Cardiac muscle cell (in vitro differentiated cells and primary cell): ENCODE measurements around the gene CDC14A. TPM values are rescaled to one million over a fixed set of nuclear protein-coding genes. Genes with fewer than 3 reads are reported as not detected.

Experiments
- DNase-seq, 2 donors: peaks; one replicate each; pipeline versions ENCODE4 v3.0.0 to v3.0.0-alpha.2; 2010 to 2017; ENCODE audit warnings: low read depth in 1 of 2, low spot score in 1 of 2
- H3K27ac ChIP-seq: fragments of 200-600 bp; sonication (generic); 2 replicates; pipeline ENCODE4 v1.5.1; 2016
- H3K27me3 ChIP-seq: fragments of 200-600 bp; sonication (generic); 2 replicates; pipeline ENCODE4 v1.6.0; 2016; ENCODE audit warnings: control low read depth
- H3K36me3 ChIP-seq: fragments of 200-600 bp; sonication (generic); 2 replicates; pipeline ENCODE4 v1.5.1; 2016; ENCODE audit warnings: control low read depth
- H3K4me1 ChIP-seq: fragments of 200-600 bp; sonication (generic); 2 replicates; pipeline ENCODE4 v1.8.1; 2017; ENCODE audit warnings: low read depth, mild to moderate bottlenecking, mixed run types
- H3K4me3 ChIP-seq: fragments of 200-600 bp; sonication (generic); 2 replicates; pipeline ENCODE4 v1.5.1; 2016; ENCODE audit warnings: mild to moderate bottlenecking
- H3K9me3 ChIP-seq: fragments of 200-600 bp; sonication (generic); 2 replicates; pipeline ENCODE4 v1.5.1; 2017; ENCODE audit warnings: low read depth, mild to moderate bottlenecking, control low read depth
- CTCF ChIP-seq: IDR thresholded peaks from 2 replicates; pipeline ENCODE4 v1.5.1; 2012; ENCODE audit warnings: low read depth, mild to moderate bottlenecking, low read length
- polyA plus RNA-seq: library from polyadenylated mRNA; unstranded; fragments of >200 nt; fragmentation: Nextera tagmentation; extraction: Ambion mirVana; gene quantifications from 2 replicates; pipeline ENCODE4 v1.2.1, GENCODE V29; 2016
- total RNA-seq: library from RNA; depleted of rRNA; stranded (reverse); fragments of >200 nt; gene quantifications from 2 replicates; pipeline ENCODE4 v1.2.3, GENCODE V29; 2016

CDC14A gene
- total and polyA plus RNA-seq, 2 experiments from 2014 or later, result 9.6 to 16.9 TPM

DNA sequence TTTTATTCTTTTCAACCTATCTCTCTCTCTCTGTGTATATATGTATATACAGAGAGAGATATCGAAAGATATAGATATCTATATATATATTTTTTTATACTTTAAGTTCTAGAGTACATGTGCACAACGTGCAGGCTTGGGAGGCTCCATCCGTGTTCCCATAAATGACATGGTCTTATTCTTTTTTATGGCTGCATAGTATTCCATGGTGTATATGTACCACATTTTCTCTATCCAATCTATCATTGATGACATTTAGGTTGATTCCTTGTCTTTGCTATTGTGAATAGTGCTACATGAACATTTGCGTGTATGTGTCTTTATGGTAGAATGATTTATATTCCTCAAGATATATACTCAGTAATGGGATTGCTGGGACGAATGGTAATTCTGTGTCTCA, 130.4 kb downstream of the CDC14A start:
- Histone ChIP-seq H3K4me3 (no peak overlapping the region), H3K4me1 (no peaks in the 10 kb centered on the region)

DNA sequence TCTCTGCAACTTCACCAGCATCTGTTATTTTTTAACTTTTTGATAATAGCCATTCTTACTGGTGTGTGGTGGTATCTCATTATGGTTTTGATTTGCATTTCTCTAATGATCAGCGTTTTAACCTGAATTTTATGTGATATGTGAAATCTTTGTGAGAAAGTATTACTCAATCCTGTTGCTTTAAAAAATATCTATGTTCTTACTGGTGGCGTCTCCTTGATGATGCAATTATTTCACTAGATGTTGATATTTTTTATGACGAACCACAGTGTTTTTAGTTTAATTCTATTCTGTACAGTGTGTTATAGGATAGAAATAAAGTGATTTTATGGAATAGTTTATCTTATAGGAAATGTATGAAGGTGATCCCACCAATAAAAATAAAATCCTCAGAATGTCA, 130.9 kb downstream of the CDC14A start:
- no peak overlapping the region for H3K4me3 ChIP-seq
- H3K4me1 ChIP-seq, result no peaks in the 10 kb centered on the region
- H3K27me3 ChIP-seq, result no peaks in the 10 kb centered on the region
- peak in 1 of 2 donors; percentile 29 for DNase-seq
- H3K9me3 ChIP-seq, result no peaks in the 10 kb centered on the region
- H3K36me3 ChIP-seq, result no peaks in the 10 kb centered on the region
- no peak for TF ChIP-seq CTCF
- H3K27ac ChIP-seq, result no peak overlapping the region

More for the DNA sequence above, 130.4 kb downstream of the CDC14A start:
- no peak for TF ChIP-seq CTCF
- Histone ChIP-seq H3K27ac (no peak overlapping the region), H3K27me3 (no peaks in the 10 kb centered on the region), H3K9me3 (no peaks in the 10 kb centered on the region), H3K36me3 (no peaks in the 10 kb centered on the region)
- DNase-seq, result no peak

DNA sequence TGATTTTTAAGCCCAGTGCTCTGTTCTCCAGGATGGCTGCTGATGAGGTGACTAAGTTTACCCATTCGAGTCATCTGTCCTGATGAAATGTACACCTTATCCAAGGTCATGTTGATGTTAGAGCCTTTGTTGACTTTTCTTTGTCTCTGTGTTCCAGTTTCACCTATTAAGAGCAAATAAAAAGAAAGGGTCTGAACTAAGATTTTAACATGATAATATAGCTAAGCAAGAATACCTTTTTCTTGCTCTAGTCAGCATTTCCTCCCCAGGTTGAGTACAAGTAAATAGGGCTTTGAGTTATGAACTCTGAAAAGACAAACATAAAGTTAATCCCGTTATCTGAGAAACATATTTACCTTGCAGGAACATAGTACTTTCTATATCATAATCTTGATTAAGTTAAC, 133.6 kb downstream of the CDC14A start:
- H3K4me1 ChIP-seq, result no peaks in the 10 kb centered on the region
- H3K36me3 ChIP-seq, result no peaks in the 10 kb centered on the region
- H3K9me3 ChIP-seq, result no peaks in the 10 kb centered on the region
- H3K27me3 ChIP-seq, result no peaks in the 10 kb centered on the region
- H3K27ac ChIP-seq, result no peak overlapping the region
- H3K4me3 ChIP-seq, result no peak overlapping the region
- DNase-seq, result no peak
- no peak for TF ChIP-seq CTCF

DNA sequence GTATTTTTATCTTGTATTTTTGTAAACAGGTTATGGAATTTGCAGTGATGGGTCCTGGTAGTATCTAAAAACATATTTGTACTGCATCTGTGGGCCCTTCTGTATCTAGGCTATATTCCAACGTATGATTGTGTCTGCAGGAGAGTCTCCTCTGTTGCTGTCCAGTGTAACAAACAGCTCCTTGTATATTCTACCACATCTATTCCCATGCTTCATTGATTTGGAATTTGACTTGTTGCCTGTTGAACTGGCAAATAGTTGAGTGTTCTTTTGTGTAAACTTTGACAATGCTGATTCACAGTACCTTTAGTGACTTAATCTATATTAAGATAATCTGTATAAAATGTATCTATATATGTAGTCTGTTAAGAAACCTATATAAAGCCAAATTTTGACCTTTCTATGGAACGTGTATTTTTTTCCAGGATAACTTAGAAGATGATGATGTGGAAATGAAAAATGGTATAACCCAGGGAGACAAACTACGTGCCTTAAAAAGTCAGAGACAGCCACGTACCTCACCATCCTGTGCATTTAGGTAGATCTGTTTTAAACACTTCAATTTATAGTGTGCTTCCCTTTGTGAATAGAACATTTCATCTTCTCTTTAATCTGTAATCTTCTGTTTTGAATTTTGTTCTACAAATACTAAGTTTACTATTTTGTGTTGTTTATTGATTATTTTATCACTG, 142.2 kb downstream of the CDC14A start:
- Histone ChIP-seq H3K27ac (no peak overlapping the region), H3K4me3 (no peak overlapping the region), H3K9me3 (no peaks in the 10 kb centered on the region), H3K4me1 (no peaks in the 10 kb centered on the region), H3K36me3 (peaks cover 11% of the 10 kb centered on the region), H3K27me3 (no peaks in the 10 kb centered on the region)
- no peak for DNase-seq
- no peak for TF ChIP-seq CTCF

- Histone ChIP-seq H3K9me3 (no peaks in the 10 kb centered on the region), H3K27ac (no peak overlapping the region), H3K27me3 (no peaks in the 10 kb centered on the region), H3K4me1 (no peaks in the 10 kb centered on the region), H3K4me3 (no peak overlapping the region), H3K36me3 (peaks cover 22% of the 10 kb centered on the region)
- no peak for TF ChIP-seq CTCF
- no peak for DNase-seq
Observed at GRCh38 chr1:100496896-100497295, 144.6 kb downstream of the CDC14A start.
